Stimulated activated CD4-positive, alpha-beta T cell treated with anti-CD3 and anti-CD28 coated beads, Interleukin-1b, Interleukin-23, amount 100 ng/mL, for 1 hour (primary cell): ENCODE measurements around the gene FXYD4.
"Not testable (repeated sequence)": the region's sequence is repeated elsewhere in the genome, so short reads cannot be mapped to it uniquely, and the experiment has no call there.

Experiments used
- DNase-seq, 2 donors: peaks; one replicate each; pipeline ENCODE4 v3.0.0-alpha.2; 2020; ENCODE audit warnings: low read depth in 2 of 2

Gene FXYD4

GRCh38 chr10:43375401-43376020, 4.1 kb downstream of the FXYD4 start:
- DNase-seq, result no peak

GRCh38 chr10:43376046-43376635, 4.7 kb downstream of the FXYD4 start:
- no peak for DNase-seq

- no peak for DNase-seq
These were observed 5.5 kb downstream of the FXYD4 start for GRCh38 chr10:43376828-43377423.

- no peak for DNase-seq
These were observed 6.0 kb downstream of the FXYD4 start for GRCh38 chr10:43377424-43377883.

GRCh38 chr10:43380610-43381222, 9.3 kb downstream of the FXYD4 start:
- no peak for DNase-seq

GRCh38 chr10:43383204-43383971, 12.0 kb downstream of the FXYD4 start:
- no peak for DNase-seq

- DNase-seq, result no peak
These were observed 13.1 kb downstream of the FXYD4 start for GRCh38 chr10:43384252-43385221.

GRCh38 chr10:43385412-43386004, 14.1 kb downstream of the FXYD4 start:
- DNase-seq, result no peak

GRCh38 chr10:43386549-43386948, 15.1 kb downstream of the FXYD4 start:
- DNase-seq, result no peak

- no peak for DNase-seq
These were observed 15.7 kb downstream of the FXYD4 start for GRCh38 chr10:43386981-43387677.

- no peak for DNase-seq
These were observed 16.2 kb downstream of the FXYD4 start for GRCh38 chr10:43387678-43388032.

- no peak for DNase-seq
These were observed 18.4 kb downstream of the FXYD4 start for GRCh38 chr10:43389867-43390266.

GRCh38 chr10:43390333-43390732, 18.9 kb downstream of the FXYD4 start:
- no peak for DNase-seq

- no peak for DNase-seq
These were observed 19.3 kb downstream of the FXYD4 start for GRCh38 chr10:43390759-43391158.

- no peak for DNase-seq
These were observed 20.1 kb downstream of the FXYD4 start for GRCh38 chr10:43391496-43391895.

GRCh38 chr10:43392748-43393147, 21.3 kb downstream of the FXYD4 start:
- DNase-seq, result no peak

- not testable (repeated sequence) for DNase-seq
These were observed 21.8 kb downstream of the FXYD4 start for GRCh38 chr10:43393186-43393585.

GRCh38 chr10:43393606-43394360, 22.3 kb downstream of the FXYD4 start:
- DNase-seq, result no peak

- no peak for DNase-seq
These were observed 23.4 kb downstream of the FXYD4 start for GRCh38 chr10:43394868-43395267.
